PC-9 (cell line): ENCODE measurements around the gene HOXD10.

Experiments used
- CTCF ChIP-seq: fragments of 200-600 bp; sonication (generic); conservative IDR thresholded peaks from 2 replicates; pipeline ENCODE4 v1.6.1; 2017; ENCODE audit warnings: mixed run types, antibody characterized with exemption, mild to moderate bottlenecking, moderate library complexity
- EZH2 ChIP-seq: fragments of 200-600 bp; sonication (generic); IDR thresholded peaks from 2 replicates; pipeline ENCODE4 v1.8.0; 2017; ENCODE audit warnings: antibody characterized with exemption, low read depth

GRCh38 chr2:176139661-176140512, 23.3 kb downstream of the HOXD10 start:
- no peak for TF ChIP-seq CTCF
- no peak for TF ChIP-seq EZH2
